Stimulated activated CD4-positive, alpha-beta T cell treated with anti-CD3 and anti-CD28 coated beads, Interleukin-15, amount 100 ng/mL, for 24 hours (primary cell): ENCODE results near the gene ESPN.
A peak's percentile ranks its signal among the peaks of the same experiment; 100 is the strongest.

Experiments
- DNase-seq: peaks from one replicate; pipeline ENCODE4 v3.0.0-alpha.2; 2020

ESPN gene

GRCh38 chr1:6466751-6467150 lies 42.2 kb downstream of the ESPN start:
- DNase-seq: no peak

GRCh38 chr1:6467224-6467623 lies 42.6 kb downstream of the ESPN start:
- DNase-seq: no peak

GRCh38 chr1:6467744-6468688 lies 43.4 kb downstream of the ESPN start:
- DNase-seq: no peak

DNA sequence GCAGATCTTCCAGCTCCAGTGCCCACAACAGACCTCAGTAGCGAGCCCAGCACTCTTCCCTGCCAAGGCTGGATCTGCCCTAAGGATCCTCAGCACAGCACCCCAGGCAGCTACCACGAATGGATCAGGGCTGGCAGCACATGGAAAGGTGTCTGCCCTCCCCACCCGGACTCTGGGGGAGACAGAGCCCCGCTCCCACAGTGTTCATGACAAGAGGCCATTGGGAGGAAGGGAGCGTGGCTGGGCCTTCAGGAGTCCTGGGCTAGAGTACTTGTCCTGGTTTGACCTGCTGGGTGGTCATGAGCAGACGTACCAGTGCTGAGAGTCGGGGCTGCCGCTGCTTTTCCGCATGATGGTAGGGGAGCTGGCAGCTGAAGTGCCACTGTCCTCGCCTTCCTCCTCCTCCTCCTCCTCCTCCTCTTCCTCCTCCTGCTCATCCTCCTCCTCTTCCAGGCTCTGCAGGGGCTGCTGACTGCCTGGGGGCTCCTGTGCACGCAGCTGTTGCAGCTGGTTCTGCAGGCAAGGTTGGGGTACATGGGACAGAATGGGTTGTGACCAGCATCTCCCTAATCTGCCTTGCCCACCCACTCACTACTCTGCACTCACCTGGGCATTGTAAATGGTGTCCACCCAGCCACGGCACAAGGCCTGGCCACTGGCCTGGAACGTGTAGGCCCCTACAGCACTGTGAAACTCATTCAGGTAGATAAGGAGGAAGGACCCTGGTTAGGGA lies 44.3 kb downstream of the ESPN start:
- DNase-seq: no peak

- no peak for DNase-seq
Measured at GRCh38 chr1:6470132-6471085, 45.8 kb downstream of the ESPN start.

DNA sequence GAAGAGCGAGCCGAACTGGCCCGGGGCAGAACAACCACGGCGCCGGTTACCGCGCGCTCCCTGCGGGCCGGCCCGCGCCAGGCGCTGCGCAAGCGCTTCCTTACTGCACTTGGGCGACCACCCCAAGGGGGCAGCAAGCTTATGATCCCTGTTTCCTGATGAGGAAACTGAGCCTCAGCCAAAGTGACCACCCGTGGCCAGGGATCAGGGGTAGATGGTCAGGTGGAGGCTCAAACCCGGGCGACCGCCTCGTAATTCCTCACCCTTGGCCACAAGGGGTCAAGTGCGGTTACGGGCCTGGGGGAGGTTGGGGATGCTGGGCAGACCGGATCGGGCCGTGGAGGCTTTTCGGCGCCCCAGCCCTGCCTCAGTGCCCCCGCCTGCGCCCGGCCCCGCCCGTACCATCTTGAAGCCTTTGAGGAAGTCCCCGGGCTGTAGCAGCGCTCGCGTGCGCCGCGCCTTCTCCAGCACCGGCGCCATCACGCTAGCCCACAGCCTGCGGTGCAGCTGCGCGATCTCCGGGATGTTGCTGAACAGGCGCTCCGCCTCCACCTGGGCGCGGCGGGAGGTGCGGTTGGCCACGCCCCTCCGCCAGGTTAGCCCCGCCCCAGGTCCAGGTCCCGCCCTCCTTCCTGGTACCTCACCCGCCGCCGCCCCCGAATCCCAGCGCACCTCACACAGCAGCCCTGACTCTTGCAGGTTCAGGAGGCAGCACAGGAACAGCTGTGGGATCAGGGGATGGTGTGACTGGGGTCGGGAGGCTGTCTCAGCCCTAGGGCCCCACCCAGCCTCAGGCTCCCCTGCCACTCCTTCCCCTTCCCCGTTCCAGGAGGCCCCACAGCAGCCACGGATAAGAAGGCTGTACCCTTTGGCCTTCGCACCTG lies 46.8 kb downstream of the ESPN start:
- DNase-seq: peak; percentile 26

DNA sequence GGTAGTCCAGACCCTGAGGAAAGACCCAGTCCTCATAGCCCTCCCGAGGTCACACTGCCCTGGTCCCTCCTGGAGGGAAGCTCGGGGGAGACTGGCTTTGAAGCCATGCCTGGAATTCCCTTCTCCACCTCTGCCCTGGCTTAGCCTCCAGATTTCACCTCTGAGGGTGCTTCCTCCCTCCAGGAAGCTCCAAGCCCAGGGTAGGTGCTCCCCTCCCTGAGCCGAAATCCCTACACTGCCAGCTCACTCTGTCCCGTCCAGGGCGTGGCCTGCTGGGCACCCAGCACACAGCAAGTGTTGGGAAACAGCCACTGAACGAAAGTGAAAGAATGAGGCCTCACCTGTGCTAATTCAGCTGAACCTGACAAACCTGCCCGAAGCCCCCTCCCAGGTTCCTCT lies 47.4 kb downstream of the ESPN start:
- DNase-seq: no peak

GRCh38 chr1:6472391-6472790 lies 47.8 kb downstream of the ESPN start:
- peak; percentile 44 for DNase-seq

- DNase-seq: no peak
Measured at GRCh38 chr1:6473156-6473555, 48.6 kb downstream of the ESPN start.

GRCh38 chr1:6473974-6474814 lies 49.6 kb downstream of the ESPN start:
- DNase-seq: no peak

DNA sequence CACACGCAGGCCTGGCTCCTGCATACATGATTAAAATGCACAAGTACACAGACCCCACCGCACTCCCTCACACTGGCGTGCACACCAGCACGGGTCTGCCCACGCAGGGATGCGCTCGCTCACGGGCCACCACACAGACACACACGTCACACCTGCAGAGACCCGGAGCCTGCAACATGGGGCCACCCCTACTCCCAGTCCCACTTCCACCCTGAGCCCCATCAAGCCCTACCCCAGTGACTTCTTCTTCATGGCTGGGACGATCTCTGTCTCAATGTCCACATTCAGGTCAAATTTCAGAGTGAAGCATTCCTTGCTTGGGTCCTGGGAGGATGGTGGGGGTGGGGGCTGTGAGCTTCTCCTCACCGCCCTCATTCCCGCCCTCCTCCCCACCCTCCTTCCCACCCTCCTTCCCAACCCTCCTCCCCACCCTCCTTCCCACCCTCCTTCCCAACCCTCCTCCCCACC lies 50.3 kb downstream of the ESPN start:
- no peak for DNase-seq

DNA sequence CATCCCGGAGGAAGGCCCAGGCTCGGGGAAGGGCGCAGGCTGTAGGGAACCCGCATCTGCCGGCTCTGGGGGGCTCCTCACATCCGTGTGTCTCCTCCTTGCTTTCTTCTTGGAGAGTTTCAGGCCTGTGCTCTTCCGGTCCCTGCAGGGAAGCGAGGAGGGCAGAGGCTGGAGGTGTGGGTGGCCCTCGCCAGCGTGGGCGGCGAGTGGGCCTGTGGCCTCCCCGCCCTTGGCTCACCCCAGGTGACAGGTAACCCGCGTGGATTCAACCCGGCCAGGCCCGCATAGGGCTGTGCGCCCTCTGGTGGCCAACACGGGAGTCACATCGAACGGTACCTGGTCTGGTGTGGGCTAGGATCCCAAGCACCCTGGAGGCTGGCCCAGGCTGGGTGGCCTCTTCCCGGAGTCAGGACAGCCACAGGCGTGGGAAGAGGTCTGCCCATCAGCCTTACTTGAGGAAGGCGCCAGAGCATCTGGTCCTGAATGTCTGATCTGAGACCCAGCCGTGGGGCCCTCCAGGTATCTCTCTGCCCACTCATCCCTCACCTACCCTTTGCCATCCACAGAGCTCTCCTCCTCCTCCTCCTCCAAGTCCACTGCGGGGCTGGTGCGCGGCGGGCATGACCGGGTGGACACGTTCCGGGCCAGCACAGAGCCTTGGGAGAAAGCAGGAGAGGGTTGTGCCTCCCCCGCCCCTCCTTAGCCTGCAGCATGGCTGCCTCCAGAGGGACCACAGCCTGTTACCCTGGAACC lies 51.0 kb downstream of the ESPN start:
- DNase-seq: peak; percentile 82

DNA sequence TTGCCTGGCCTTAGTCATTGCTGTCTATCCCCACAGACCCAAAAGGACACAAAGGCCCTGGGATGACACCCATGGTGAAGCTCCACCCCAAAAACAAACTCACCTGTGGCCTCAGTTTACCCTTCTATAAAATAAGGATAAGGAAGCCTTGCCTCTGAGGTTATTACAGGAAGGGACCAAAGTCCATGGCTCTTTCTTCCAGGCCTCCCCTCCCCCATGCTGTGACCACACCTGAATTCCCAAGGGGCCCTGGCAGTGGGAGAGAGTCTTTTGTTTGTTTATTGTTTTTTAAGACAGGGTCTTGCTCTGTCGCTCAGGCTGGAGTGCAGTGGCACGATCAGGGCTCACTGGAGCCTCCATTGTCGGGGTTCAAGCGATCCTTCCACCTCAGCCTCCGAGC lies 51.9 kb downstream of the ESPN start:
- no peak for DNase-seq

DNA sequence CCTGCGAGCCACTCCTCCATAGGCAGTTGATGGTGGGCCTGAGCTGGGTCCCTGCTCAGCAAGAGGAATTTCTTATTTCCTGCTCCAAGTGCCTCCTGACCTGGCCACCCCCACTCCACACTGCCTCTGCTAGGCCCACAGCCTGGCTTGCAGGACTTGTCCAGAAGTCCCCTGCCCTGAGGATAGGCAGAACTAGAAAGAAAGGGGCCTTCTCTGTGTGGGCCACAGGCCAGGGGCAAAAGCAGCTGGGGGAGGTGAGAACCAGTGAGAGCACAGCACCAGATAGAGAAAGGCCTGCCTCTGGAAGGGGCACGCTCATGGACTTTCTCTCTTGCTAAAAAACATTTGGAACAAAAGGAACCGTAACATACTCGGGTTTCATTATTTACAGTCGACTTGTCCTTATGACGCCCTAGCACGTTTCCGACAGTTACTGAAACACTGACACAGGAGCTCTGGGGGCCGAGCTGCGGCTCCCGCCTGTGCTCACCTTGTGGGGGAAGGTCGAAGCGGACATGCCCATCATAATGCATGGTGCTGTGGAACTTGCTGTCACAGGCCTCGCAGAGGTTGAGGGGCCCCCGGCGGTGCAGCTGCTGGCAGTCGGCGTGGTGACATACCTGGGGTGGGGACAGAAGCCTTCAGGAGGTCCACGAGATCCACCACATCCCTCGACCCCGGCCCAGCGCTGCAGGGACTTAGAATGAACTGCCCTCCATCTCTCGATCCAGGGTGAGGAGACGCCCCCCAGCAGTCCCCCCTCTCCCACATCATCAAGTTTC lies 52.7 kb downstream of the ESPN start:
- DNase-seq: no peak

DNA sequence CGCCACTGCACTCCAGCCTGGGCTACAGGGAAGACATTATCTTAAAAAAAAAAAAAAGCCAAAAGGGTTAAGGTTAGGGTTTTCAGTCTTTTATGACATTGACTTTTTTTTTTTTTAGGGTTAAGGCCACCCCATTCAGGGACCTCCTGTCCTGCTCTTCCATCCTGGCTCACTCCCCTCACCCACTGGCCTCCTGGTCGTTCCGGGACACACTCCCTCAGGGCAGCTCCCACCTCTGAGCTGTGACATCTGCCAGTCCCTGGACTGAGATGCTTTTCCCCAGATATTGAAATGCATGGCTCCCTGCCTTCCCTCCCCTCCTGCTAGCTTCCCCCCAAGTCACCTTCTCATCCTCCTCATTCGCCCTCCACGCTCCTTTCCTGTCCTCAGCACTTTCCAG lies 57.2 kb downstream of the ESPN start:
- no peak for DNase-seq

- no peak for DNase-seq
Measured at GRCh38 chr1:6483017-6483760, 58.6 kb downstream of the ESPN start.

DNA sequence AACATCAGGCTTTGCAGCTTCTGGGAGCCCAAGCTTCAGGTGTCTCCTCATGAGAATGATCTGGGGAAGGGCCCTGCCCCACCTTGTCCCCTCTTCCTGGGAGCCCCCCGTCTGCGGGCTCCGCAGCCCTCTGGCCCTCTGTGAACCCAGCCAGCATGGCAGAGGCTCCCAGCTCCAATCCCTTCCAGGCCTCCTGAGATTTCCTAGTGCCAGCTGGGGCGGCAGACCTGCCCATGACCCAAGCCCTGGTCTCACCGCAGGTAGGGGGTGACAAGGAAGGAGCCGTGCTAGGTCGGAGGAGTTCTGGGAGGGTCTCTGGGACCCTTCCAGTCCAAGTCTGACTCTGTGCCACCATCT lies 59.2 kb downstream of the ESPN start:
- no peak for DNase-seq

GRCh38 chr1:6484826-6485167 lies 60.2 kb downstream of the ESPN start:
- no peak for DNase-seq
